Choroid plexus epithelial cell (primary cell): Measurements from ENCODE around the gene ZNRF1.

ENCODE experiments used
- DNase-seq: peaks from one replicate; pipeline ENCODE4 v3.0.0-alpha.2; 2010; ENCODE audit warnings: low read depth
- H3K4me3 ChIP-seq: 2 replicates; pipeline ENCODE4 v1.5.1; 2011; ENCODE audit warnings: low read depth, mild to moderate bottlenecking, control low read depth, low read length, moderate library complexity
- TF ChIP-seq, protein P1 (sequence below): conservative IDR thresholded peaks from 2 replicates; pipeline ENCODE4 v1.5.1; 2011; ENCODE audit warnings: low read depth, mild to moderate bottlenecking, control low read depth, inconsistent platforms, low read length, moderate library complexity

Gene ZNRF1

DNA sequence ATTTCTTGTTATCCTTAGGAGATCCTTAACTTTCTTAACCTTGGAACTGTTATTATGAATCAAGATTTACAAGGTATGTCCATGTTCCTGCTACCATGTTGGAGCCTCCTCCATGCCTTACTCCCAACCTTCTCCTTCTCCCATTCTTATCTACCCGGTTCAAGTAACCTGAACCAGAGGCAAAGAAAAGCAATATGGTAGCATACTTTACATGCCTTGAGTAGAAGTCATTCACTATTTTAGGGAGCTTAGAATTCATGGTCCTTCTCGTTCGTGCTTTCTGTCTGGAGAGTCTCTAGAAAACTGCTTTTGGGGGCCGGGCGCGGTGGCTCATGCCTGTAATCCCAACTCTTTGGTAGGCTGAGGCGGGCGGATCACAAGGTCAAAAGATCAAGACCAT lies 80.1 kb downstream of the ZNRF1 start:
- no peak overlapping the region for H3K4me3 ChIP-seq
- no peak for DNase-seq
- TF ChIP-seq, protein P1, sequence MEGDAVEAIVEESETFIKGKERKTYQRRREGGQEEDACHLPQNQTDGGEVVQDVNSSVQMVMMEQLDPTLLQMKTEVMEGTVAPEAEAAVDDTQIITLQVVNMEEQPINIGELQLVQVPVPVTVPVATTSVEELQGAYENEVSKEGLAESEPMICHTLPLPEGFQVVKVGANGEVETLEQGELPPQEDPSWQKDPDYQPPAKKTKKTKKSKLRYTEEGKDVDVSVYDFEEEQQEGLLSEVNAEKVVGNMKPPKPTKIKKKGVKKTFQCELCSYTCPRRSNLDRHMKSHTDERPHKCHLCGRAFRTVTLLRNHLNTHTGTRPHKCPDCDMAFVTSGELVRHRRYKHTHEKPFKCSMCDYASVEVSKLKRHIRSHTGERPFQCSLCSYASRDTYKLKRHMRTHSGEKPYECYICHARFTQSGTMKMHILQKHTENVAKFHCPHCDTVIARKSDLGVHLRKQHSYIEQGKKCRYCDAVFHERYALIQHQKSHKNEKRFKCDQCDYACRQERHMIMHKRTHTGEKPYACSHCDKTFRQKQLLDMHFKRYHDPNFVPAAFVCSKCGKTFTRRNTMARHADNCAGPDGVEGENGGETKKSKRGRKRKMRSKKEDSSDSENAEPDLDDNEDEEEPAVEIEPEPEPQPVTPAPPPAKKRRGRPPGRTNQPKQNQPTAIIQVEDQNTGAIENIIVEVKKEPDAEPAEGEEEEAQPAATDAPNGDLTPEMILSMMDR, result no peak

DNA sequence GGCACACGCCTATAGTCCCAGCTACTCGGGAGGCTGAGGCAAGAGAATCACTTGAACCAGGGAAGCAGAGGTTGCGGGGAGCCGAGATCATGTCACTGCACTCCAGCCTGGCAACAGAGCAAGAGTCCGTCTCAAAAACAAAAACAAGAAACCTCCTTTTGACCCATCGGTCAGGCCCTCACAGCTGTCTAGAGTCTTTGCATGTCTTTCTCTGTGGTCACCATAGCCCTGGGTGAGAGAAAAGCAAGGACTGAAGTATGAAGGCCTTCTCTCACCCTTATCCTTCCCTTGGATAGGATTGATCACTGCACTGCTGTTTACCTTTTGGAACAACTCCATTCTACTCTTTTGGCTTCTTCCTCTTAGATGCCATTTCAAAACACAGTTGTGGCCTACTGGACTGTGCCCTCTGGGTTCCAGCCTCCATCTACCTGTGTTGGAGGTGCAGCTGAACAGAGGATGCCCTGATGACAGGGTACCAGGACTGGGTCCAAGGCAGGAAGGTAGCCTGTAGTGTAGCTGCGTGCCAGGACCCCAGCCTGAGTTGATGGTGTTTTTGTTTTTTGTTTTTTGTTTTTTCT lies 80.6 kb downstream of the ZNRF1 start:
- TF ChIP-seq, protein P1, result no peak
- DNase-seq, result peak; percentile 47
- H3K4me3 ChIP-seq, result no peak overlapping the region

DNA sequence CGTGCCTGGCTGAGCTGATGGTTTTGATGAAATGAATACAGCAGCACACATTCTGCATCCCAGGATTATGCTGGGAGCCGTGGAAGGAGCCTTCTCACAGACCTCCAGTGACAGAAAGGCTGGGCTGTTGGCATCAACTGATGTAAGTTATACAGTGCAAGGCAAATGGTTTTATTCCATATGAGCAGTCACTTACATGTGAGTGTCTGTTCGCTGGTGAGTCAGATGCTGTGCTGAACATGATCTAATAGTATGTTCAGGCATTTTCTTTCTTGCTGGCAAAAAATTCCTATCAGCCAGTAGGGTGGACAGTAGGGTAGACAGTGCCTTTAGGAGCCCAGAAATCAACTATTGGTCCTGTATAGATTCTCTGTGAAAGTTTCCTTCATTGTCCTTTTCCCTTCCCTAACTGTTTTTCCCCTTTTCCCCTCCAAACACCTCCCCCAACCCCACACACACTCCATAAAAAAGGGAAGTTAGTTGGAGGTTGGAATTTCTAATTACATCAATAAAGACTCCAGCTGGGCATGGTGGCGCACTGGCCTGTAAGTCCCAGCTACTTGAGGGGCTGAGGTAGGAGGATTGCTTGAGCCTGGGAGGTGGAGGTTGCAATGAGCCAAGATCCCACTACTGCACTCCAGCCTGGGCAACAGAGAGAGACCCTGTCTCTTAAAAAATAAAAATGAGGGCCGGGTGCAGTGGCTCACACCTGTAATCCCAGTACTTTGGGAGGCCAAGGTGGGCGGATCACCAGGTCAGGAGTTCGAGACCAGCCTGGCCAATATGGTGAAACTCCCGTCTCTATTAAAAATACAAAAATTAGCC lies 81.6 kb downstream of the ZNRF1 start:
- DNase-seq, result peak; percentile 78
- TF ChIP-seq, protein P1, result no peak
- no peak overlapping the region for H3K4me3 ChIP-seq

DNA sequence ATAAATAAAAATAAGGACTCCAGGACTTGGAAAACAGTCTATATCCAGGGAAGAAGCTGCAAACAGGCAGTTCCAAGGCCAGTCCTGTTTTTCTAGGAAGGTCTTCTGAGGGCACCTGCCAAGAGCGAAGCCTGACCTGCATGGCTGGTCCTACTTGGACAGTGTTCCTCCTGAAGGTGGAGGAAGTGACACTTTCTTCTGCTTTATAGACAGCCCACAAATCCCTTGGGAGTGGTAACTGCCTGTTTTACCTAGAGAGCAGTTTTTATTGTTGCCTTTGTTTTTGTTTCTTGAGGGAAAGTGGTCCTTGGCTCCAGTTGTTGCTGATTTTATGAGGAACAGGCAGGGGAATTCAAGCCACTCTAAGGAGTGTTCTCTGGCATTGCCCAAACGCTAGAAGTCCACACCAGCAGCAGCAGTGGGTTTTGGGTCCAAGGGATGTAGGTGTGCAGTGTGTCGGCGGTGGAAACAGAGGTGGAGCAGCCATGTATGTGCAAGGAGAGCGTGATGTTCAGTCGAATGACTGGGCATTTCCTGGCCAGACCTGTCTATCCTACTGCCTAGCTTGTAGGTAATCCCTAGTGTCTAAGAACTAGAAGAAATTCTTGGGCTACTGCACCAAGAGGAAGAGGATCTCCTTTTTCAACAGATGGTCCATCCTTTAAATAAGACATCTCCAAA lies 82.5 kb downstream of the ZNRF1 start:
- TF ChIP-seq, protein P1, result no peak
- no peak for DNase-seq
- H3K4me3 ChIP-seq, result no peak overlapping the region

DNA sequence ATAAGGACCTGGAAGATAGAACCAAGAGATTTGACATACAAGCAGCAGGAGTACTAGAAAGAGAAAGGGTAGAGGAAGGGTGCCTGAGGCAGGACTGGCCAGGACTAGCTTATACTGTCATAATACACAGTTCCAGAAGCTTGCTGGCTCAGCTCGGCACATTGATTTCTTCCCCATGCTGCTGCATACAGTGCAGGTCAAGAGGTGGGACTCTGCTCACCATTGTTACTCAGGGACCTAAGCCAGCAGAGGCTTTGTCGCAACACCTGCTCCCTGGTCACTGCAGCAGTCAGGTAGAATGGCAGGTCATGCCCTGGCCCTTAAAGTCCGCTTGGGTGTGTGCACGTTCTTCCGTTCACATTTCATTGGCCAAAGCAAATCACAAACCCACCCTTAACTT lies 85.0 kb downstream of the ZNRF1 start:
- H3K4me3 ChIP-seq, result no peak overlapping the region
- no peak for DNase-seq
- TF ChIP-seq, protein P1, result no peak

DNA sequence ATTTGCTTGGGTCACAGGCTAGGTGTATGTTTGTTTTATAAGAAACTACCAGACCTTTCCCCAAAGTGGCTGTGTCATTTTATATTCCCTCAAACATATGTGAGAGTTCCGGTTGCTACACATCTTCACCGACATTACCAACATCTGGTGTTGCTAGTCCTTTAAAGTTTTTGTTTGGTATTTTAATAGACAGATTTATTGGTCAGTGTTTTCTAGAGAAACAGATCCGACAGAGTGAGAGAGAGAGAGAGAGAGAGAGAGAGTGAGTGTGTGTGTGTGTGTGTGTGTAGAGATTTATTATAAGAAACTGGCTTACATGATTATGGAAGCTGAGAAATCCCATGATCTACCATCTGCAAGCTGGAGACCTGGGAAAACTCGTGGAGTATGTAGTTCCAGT lies 86.7 kb downstream of the ZNRF1 start:
- H3K4me3 ChIP-seq, result no peak overlapping the region
- TF ChIP-seq, protein P1, result no peak
- no peak for DNase-seq

DNA sequence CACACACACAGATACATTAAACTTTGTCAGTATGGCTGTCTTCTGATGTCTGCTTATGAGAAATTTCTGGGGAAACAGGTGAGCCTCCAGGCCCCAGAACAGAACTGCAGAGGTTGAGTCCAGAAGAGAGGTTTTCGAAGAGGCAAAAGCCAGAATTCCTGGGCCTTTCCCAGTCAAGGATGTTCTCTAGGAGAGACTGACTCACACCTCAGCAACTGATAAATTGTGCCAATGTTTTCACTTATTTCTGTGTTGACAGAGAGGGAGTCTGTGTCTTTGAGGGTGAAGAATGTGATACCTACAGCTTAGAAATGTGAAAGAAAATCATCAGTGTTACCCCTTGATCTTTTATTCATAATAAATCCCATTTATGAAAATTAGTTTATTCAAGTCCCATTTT lies 87.5 kb downstream of the ZNRF1 start:
- DNase-seq, result no peak
- TF ChIP-seq, protein P1, result no peak
- H3K4me3 ChIP-seq, result no peak overlapping the region
